Activated T-cell treated with anti-CD3 and anti-CD28 coated beads for 24 hours (primary cell): ENCODE measurements around the gene MIAT.

Experiments used
- DNase-seq: peaks from one replicate; pipeline ENCODE4 v3.0.0-alpha.2; 2020; ENCODE audit warnings: low read depth

The MIAT gene

GRCh38 chr22:26669060-26669481 lies 11.7 kb downstream of the MIAT start:
- no peak for DNase-seq

DNA sequence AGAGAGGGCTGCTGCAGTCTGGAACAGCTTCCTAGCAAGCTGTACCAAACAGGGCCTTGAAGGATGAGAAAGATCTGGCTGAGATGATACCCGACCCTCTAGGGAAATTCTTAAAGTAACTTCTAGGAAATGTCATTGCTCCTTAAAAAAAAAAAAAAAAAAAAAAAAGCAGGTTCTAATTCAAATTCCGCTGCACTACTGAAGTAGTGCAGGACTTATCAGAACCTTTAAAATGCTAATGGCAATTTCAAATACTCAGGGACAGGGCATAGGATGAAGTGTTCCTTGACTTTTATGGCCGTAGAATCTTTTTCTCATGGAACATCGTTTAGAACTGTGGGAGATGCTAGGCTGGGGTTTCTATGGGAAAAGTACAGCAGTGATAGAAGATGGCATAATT lies 13.1 kb downstream of the MIAT start:
- DNase-seq: no peak

- peak; percentile 53 for DNase-seq
These were observed 14.1 kb downstream of the MIAT start for GRCh38 chr22:26671317-26672059.

DNA sequence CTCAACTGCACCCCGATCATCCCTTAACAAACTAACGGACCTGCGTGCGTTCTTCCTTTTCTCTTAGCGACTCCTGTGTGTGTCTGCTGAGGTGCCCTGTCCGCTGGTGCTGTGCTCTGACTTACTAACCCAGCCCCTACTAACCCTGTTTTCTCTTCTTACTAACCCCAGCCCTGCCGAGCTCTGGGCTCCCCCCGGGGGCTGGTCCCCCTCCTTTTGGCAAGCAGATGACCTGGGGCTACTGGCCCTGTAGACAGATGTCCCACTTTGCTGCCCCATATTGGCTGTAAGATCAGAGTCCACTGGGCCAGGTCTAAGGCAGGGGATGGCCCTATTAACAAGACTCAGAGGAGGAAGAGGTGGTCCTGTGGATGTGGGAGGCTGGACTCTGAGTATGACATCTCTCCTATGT lies 14.7 kb downstream of the MIAT start:
- no peak for DNase-seq

GRCh38 chr22:26672590-26673468 lies 15.4 kb downstream of the MIAT start:
- peak; percentile 90 for DNase-seq

- DNase-seq: peak; percentile 25
These were observed 16.1 kb downstream of the MIAT start for GRCh38 chr22:26673486-26673885.

DNA sequence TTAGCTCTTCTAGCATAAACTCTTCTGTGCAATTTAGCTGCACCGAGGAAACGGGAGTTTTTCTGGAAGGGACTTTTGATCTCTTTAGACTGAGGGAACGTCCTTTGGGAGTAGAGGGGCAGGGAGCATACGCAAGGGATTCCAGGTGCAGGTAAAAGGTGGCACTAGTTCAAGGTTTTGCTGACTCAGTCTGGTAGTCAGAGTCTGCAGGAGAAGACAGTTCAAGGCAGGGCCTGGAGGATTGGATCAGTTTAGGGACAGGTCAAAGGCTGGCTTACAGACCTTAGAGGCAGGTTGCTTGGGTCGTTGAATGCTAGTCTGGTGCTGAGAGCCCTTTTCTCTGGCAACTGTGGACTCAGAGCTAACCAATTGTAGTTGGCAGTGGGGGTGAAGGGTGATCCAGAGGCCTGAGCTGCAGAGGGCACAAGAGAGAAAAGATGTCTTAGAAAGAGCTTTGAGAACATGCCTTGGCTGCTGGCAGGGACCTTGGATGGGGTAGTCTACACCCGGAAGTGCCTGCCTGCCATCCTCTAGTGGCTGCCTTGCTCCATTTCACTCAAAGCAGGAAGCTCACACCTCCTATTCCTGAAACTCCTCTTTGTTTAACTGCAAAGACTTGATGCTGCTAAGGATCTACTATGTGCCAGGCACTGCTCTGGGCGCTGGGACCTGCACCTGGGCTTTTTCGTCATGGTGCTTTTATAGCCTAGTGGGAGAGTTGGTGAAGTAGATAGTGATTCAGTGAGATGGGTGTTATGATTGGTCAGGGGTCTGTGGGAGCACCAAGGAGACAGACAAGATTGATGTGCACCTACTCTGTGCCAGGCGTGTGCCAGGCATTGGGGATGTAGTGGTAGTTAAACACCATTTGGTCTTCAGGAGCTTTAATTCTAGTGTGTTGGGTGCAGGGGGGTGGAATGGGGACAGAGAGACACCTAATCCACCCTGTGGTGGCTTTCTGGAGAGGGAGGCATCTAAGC lies 17.1 kb downstream of the MIAT start:
- no peak for DNase-seq

GRCh38 chr22:26675687-26676268 lies 18.4 kb downstream of the MIAT start:
- no peak for DNase-seq

GRCh38 chr22:26677217-26677616 lies 19.8 kb downstream of the MIAT start:
- no peak for DNase-seq

GRCh38 chr22:26679003-26679629 lies 21.7 kb downstream of the MIAT start:
- DNase-seq: peak; percentile 65

- DNase-seq: no peak
These were observed 23.1 kb downstream of the MIAT start for GRCh38 chr22:26680485-26680884.

- no peak for DNase-seq
These were observed 24.0 kb downstream of the MIAT start for GRCh38 chr22:26681395-26681821.

DNA sequence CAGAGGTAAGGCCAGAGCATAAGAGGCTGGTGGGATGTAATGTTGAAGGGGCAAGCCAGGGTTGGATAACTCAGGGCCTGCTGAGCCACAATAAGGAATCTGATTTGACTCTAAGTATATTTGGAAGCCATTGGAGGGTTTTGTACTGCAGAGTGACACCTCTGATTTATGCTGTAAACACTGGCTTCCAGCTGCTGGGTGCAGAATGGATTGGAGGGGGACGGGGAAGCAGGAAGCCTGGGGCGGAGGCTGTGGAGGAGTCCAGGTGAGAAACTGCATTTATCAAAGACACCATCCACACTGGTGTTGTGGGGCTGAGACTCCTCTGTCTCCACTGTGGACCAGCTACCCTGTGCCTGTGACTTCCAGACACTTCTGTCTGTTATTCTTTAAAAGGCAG lies 26.8 kb downstream of the MIAT start:
- DNase-seq: no peak

GRCh38 chr22:26685601-26686000 lies 28.2 kb downstream of the MIAT start:
- no peak for DNase-seq

DNA sequence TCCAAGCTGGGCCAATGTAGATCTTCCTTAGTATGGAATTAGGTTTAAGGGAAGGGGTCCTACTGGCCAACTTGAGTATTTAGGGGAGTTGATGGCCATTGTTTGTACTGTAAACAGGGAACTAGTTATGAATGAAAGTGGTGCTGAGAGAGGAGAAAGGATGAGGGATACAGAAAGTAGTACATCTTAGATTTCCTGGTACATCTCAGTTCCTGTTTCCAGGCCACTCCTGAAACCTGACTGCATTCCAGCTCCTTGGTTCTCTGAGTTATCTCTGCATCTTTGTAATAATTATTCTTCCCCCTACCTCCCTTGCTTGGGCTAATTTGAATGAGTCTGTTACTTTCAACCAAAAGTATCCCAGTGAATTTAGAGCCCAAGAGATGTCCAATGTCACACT lies 30.1 kb downstream of the MIAT start:
- no peak for DNase-seq

GRCh38 chr22:26689513-26690301 lies 32.3 kb downstream of the MIAT start:
- DNase-seq: no peak

- DNase-seq: no peak
These were observed 33.4 kb downstream of the MIAT start for GRCh38 chr22:26690654-26691376.

- DNase-seq: no peak
These were observed 34.0 kb downstream of the MIAT start for GRCh38 chr22:26691377-26691716.

DNA sequence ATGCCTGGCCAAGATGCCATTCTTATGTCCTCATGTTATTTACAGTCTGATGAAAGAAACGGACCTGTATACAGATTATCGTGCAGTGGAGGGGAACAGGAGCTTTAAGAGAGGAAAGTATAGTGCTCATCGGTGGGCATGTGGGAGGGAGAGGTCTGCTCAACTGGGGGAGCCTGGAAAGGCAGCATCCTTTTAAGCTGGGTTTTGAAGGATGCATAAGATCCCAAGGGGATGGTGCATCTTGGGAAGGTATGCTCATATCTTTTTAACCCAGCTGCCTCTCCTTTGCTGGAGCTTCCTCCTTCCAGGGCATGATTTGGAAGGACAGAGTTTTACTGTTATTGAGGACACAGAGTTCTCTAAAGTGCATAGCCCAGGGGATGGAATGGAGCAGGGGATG lies 34.8 kb downstream of the MIAT start:
- no peak for DNase-seq

DNA sequence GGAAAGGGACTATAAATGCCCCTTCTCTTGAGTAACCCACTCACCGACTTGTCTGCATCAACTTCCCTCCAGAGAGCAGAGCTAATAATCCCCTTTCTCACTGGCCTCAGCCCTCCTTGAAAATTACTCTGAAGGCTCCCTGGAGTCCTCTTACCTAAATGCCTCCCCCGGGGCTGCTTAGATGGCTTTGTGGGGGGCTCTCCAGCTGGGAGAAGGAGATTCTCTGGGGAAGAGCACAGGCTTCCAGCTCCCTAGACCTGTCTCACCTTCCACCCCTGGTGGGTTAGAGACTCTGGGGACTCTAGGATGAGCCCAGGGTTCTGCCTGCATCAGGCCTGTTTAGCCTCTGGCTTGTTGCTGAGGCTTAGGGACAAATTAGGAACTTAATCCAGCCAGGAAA lies 39.8 kb downstream of the MIAT start:
- no peak for DNase-seq
